Body of pancreas (tissue), 4 donors: ENCODE measurements around the gene SNX13.

Experiments used
- CTCF ChIP-seq, 7 experiments: fragments of 450-650 bp in 4 of 7; fragments of 200-600 bp in 3 of 7; sonication (generic) in 3 of 7; IDR thresholded peaks; one replicate each; pipeline ENCODE4 v1.5.1; 2016 to 2019; ENCODE audit warnings: antibody characterized with exemption in 7 of 7
- POLR2A ChIP-seq, 3 donors: fragments of 450-650 bp; IDR thresholded peaks; one replicate each; pipeline ENCODE4 v1.6.1; 2016; ENCODE audit warnings: antibody characterized with exemption in 3 of 3, mild to moderate bottlenecking in 2 of 3

GRCh38 chr7:17934094-17934493, 6.2 kb downstream of the SNX13 start:
- TF ChIP-seq CTCF (IDR thresholded peaks at IDR 0.05) (no peak), POLR2A (IDR thresholded peaks at IDR 0.05) (no peak)
